Frontal cortex (tissue), 4 donors: ENCODE measurements around the gene SRMS. TPM values are rescaled to one million over a fixed set of nuclear protein-coding genes. Genes with fewer than 3 reads are reported as not detected.

Experiments used
- DNase-seq, 2 donors: peaks; one replicate each; pipeline ENCODE4 v3.0.0; 2012; ENCODE audit warnings: low spot score in 2 of 2
- FAIRE-seq: peaks from 2 replicates; lab custom pipeline; 2012; peaks lifted over from hg19 to GRCh38; lab: Jason Lieb, UNC
- total RNA-seq: library from RNA; depleted of rRNA; stranded (reverse); fragments of >200 nt; gene quantifications from one replicate; pipeline ENCODE4 v1.2.3, GENCODE V29; 2014
- donor health status: control.
- donor health status: control.
- donor health status: control.

Gene SRMS
- total RNA-seq, 1 donor from 2014 or later: not detected

- no peak for FAIRE-seq
- no peak for DNase-seq
Observed at GRCh38 chr20:63542031-63542559, 5.5 kb downstream of the SRMS start.

DNA sequence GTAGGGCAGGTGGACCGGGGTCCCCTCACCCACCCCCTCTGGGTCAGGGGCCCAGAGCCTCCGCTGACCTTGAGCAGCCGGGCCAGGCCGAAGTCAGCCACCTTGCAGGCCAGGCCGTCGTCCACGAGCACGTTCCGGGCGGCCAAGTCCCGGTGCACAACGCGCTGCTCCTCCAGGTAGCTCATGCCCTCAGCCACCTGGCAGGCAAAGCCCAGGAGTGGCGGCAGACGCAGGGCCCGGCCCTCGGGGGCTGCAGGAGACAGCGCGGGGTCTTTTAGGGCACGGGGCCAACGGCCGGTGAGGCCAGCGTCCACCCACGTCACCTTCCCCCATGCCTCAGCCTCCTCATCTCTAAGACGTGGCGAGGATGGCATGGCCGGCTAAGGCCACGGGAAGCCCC, 6.2 kb downstream of the SRMS start:
- DNase-seq (no peak), FAIRE-seq (no peak)

- FAIRE-seq: no peak
- DNase-seq: peak; percentile 73 to 79
Observed at GRCh38 chr20:63540417-63541186, 6.9 kb downstream of the SRMS start.

GRCh38 chr20:63539441-63540370, 7.8 kb downstream of the SRMS start:
- FAIRE-seq (no peak), DNase-seq (no peak)

DNA sequence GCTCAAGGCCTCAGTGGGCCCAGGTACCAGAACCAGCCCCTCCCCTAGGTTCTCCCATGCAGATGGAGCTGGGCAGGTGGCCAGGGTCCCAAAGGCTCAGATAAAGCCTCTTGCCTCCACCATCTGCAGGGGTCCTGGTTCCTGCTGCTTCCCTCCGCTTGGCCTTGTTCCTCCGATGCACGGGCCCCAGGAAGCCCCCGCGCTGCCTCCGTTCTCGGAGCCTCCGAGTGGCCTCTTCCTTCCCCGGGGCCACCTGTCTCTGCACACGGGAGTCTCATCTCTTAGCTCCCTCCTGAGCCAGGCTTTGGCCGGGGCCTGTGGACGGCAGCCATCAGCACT, 8.5 kb downstream of the SRMS start:
- DNase-seq: no peak
- no peak for FAIRE-seq

GRCh38 chr20:63538204-63539091, 9.1 kb downstream of the SRMS start:
- no peak for FAIRE-seq

DNA sequence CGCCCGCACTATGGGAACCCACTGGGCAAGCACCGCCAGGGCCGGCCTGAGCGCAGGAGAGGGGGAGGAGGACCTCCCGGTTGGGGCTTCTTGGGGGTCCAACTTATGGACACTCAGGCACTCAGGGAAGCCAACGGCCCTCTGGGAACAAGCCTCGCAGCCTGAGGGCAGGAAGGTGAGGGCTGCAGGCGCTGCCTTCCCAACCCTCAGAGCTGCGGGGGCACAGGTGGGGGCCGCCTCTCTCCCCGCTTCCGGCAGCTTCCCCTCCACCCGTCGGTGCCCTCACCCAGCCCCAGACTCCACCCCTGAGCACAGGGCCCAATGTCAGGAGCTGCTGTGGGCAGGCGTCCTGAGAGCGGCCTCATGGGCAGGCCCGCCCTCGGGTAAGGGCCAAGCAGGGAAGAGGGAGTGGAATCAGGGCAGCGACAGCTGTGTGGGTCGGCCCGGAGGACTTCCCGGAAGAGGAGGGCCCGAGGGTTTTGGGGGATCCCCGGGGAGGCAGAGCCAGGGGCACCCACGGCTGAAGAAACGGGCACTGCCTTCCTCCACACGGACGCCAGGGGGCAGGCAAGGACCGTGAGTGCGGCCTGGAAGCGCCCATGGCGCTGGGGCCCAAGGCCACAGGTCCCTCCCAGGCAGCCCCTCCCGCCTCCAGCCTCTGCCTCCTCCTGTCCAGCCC, 9.9 kb downstream of the SRMS start:
- FAIRE-seq: no peak
- DNase-seq: peak; percentile 97 to 99

More at GRCh38 chr20:63538204-63539091, 9.1 kb downstream of the SRMS start:
- peak in 1 of 2 donors; percentile 68 for DNase-seq

- no peak for DNase-seq
- FAIRE-seq: no peak
Observed at GRCh38 chr20:63536997-63537524, 10.5 kb downstream of the SRMS start, which contains the start of gene PTK6. Gene PTK6, minus strand, starts transcription at chr20:63537376. Its CDS starts 62 bp downstream, at chr20:63537314.

DNA sequence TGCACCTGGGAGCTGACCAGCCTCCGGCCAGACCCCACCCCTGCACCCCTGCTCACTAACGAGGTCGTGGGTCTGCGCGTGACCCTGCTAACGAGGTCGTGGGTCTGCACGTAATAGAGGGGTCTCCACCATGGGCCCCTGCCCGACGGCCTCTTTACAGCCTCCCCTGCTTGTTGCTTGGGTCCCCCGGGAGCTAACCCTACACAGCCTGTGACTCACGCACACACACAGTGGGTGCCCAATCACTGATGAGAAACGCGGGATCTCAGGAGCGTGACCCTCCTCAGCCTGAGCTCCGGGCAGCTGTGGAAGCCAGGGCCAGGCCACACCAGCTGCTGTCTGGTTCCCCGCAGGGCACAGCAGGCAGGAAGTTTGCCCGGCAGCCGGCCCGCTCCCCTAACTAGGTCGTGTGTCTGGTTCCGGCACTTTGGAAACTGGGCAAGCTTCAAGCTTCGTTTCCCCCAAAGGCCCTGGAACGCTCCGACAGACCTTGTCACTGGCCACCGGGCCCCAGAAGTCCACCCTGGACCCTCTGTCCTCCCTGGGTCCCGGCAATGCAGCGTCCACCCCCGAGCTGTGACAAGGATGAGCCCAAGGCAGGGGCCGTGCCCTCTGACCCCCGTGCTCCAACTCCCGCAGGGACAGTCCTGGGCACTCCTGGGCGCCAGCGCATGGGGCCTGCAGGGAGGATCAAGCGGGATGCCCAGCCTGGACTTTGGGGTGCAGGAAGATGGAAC, 11.1 kb downstream of the SRMS start:
- DNase-seq: no peak
- FAIRE-seq: no peak

DNA sequence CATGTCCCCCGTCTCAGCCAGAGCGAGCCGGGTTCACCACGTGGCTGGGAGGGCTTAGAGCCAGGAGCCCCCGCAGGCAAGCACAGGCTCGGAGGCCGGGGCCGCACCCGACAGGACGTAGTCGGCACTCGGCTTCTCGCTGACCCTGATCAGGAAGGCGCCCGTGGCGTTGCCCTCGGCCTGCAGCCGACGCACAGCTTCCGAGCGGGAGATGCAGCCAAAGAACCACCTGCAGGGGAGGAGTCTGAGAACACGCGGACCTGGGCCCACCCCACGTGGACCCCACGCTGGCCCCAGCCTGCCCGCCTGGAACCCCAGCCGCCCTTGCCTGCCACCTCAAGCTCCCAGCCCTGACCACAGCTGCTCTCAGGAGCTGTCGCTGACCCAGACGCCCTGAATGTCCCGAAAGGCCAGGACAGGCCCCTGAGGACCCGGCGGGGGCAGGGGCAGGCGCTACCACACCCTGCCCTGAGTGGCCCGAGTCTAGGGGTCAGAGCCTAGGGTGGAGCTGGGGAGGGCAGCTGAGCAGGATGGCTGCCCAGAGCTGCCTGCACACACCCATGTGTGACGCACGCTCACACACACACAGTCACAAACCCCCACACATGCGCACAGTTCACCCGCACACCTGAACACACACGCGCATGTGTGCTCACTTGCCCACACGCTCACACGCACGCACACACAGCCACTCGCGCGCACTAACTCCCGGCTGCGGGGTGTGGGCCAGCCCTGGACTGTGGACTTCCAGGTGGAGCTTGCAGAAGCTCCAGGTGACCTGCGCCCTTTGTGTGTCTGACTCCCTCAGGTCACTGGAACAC, 12.5 kb downstream of the SRMS start:
- no peak for DNase-seq
- no peak for FAIRE-seq

DNA sequence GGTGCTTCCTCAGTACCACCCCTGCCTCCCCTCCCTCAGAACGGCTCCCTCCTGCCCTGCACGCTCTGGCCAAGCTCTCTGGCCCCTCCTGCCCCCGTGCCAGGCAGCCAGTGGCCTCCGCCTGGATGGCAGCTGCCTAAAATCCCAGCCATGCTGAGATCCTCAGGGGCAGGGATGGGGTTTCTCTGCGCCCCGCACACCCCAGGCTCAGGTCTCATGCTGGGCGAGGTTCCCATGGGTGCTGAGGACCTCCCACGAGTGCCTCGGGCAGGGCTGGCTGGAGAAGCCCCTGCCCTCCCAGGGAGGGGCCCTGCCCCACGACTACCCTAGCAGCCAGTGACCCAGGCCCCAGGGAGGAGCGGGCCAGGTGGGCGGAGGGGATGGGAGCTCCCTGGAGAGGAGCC, 13.1 kb downstream of the SRMS start:
- FAIRE-seq (no peak), DNase-seq (no peak)

DNA sequence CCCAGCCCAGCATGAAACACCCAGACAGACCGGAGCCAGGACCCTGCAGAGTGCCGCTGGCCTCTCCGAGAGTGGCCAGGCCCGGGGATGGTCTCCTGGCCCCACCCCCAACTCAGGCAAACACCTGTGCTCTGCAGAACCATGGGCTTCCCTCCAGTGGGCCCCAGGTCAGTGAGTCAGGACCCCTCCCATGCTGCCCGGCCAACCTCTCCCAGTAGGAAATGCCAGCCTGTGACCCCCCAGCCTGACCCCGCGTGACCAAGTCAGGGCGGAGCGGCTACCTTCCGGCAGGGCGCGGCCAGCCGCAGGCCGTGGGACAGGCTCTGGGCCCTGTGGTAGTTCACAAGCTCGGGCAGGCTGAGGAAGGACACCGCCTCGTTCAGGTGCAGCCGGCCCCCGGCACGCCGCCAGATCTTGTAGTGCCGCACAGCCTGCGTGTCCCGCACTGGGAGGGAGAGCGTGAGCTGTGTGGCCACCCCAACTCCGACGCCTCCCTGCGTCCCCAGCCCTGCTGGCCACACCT, 13.6 kb downstream of the SRMS start:
- FAIRE-seq (no peak), DNase-seq (no peak)

DNA sequence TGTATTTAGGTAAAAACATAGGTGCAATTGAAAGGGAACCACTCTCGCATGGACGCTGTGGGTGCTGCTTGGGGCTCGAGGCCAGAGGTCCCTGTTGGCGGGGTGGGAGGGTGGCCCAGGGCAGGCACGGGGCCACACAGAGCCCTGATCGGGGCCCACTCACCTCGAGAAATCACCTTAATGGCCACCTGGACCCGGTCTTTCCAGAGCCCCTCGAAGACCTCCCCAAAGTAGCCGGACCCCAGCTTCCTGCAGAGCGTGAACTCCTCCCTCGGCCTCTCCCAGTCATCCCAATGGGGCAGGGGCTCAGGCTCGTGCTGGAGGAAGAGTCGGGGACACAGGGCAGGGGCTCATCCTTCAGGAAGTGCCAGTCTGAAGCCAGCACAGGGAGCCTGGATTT, 14.2 kb downstream of the SRMS start:
- DNase-seq: no peak
- no peak for FAIRE-seq

- FAIRE-seq: no peak
- DNase-seq: no peak
Observed at GRCh38 chr20:63532449-63532971, 15.0 kb downstream of the SRMS start.

DNA sequence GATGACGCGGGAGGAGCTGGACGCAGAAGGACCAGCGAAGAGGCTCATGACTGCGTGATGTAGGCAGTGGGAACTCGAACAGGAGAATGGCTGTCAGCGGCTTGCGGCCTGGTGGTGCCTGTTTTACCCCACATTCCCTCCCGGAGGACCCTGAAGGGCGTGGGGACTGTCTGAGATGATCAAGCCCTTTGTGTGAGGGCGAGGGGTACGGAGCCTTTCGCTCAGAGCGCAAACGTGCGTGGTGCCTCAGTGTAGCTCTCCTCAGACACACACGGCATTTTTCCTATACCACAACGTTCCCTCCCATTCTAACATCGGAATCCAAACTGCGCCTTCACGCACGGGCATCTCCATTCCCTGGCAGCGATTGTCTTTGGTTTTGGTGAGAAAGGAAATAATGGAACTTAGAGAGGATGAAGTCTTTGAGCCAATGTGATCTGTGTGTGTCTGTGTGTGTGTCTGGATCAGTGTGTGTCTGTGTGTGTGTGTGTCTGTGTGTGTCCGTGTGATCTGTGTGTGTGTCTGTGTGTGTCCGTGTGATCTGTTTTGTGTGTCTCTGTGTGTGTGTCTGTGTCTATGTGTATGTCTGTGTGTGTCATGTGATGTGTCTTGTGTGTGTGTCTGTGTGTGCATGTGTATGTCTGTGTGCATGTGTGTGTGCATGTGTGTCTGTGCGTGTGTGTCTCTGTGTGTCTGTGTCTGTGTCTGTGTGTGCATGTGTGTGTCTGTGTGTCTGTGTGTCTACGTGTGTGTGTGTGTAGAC, 15.7 kb downstream of the SRMS start:
- no peak for FAIRE-seq

DNA sequence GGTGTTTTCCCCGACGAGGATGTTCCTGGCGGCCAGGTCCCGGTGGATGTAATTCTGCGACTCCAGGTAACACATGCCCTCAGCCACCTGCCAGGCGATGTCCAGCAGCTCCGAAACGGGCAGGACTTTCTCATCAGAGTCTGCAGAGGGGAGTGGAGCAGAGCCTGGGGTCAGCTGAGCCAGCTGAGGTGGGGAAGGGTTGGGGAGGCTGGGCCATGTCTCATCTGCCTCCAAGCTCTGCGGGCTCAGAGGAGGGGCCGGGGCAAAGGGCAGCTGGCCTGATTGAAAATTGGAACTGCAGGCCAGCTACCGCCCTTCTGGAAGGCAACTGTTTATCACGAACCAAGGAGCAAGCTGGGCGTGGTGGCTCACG, 16.8 kb downstream of the SRMS start:
- DNase-seq (no peak), FAIRE-seq (no peak)

More for the DNA sequence above, 15.7 kb downstream of the SRMS start:
- no peak for DNase-seq
